Testis (tissue), 2 donors: Measurements from ENCODE around the gene COX4I2.
"Not testable (repeated sequence)": the region's sequence is repeated elsewhere in the genome, so short reads cannot be mapped to it uniquely, and the experiment has no call there.

Experiments
- CTCF ChIP-seq, 3 experiments: fragments of 450-650 bp in 2 of 3; fragments of 200-600 bp in 1 of 3; sonication (generic) in 1 of 3; IDR thresholded peaks; one replicate each; pipeline ENCODE4 v1.5.1; 2016 to 2019; ENCODE audit warnings: antibody characterized with exemption in 3 of 3, mild to moderate bottlenecking in 2 of 3, moderate library complexity in 1 of 3
- POLR2A ChIP-seq: fragments of 450-650 bp; IDR thresholded peaks from one replicate; pipeline ENCODE4 v1.6.1; 2017; ENCODE audit warnings: antibody characterized with exemption, mild to moderate bottlenecking, moderate library complexity

GRCh38 chr20:31628057-31628456, 9.7 kb upstream of the COX4I2 start:
- not testable (repeated sequence) for TF ChIP-seq CTCF (IDR thresholded peaks at IDR 0.05); POLR2A
